HCT116 (cell line): ENCODE results near the gene BNIP5. TPM values are rescaled to one million over a fixed set of nuclear protein-coding genes. Genes with fewer than 3 reads are reported as not detected.

ENCODE experiments used
- ATAC-seq: fragments of 200-7000 bp; cut with Tn5 transposase; 2 replicates; pipeline ENCODE4 v1.9.1; 2020; ENCODE audit warnings: mild to moderate bottlenecking, moderate library complexity
- BruUV-seq: library from RNA; stranded (reverse); fragments of 400-500 nt; replicated peaks from 2 replicates; lab custom pipeline; 2021; lab: Mats Ljungman, UMichigan
- CTCF ChIA-PET: fragments of 300-600 bp; sonication (Branson Sonifier 250); formaldehyde crosslinking; loops from one replicate; lab custom pipeline; 2021; ENCODE audit warnings: antibody characterized with exemption; lab: Charles Lee
- POLR2A ChIA-PET: fragments of 300-600, 350-600 bp; sonication (Branson Sonifier 250); formaldehyde crosslinking; loops from one replicate; lab custom pipeline; 2021; ENCODE audit warnings: antibody characterized with exemption; lab: Charles Lee
- RAD21 ChIA-PET, 2 experiments: fragments of 300-600 bp; sonication (Branson Sonifier 250); formaldehyde crosslinking; loops; one replicate each; lab custom pipeline; 2023; ENCODE audit warnings: low total read pairs in 2 of 2; ENCODE audit not compliant: uncharacterized antibody in 2 of 2, unreplicated experiment in 2 of 2, low non-redundant PET in 1 of 2; lab: Charles Lee
- DNase-seq: peaks from one replicate; pipeline ENCODE4 v3.0.0-alpha.2; 2010; ENCODE audit warnings: low read depth, low spot score
- H2AFZ ChIP-seq: fragments of 200-600 bp; shearing (Covaris generic), sonication (generic); 2 replicates; pipeline ENCODE4 v1.6.1; 2017; ENCODE audit warnings: low read depth, mixed run types, mixed read lengths, antibody characterized with exemption, low read length; ENCODE audit not compliant: poor library complexity, severe bottlenecking
- H3K27ac ChIP-seq: 2 replicates; pipeline ENCODE4 v1.5.1; 2012; ENCODE audit warnings: low read depth, low read length
- H3K27me3 ChIP-seq: fragments of 200-600 bp; sonication (generic); 2 replicates; pipeline ENCODE4 v1.6.1; 2016; ENCODE audit warnings: mixed run types, low read length, mixed read lengths; ENCODE audit not compliant: insufficient read depth
- H3K36me3 ChIP-seq, 2 experiments: fragments of 200-500 bp in 1 of 2; fragments of 200-600 bp in 1 of 2; sonication (Bioruptor generic) in 1 of 2; sonication (generic) in 1 of 2; 2 replicates each; pipeline versions ENCODE4 v1.5.1 to v1.6.1; 2014 to 2016; ENCODE audit warnings: low read length in 2 of 2, inconsistent platforms in 1 of 2, mixed read lengths in 1 of 2, mixed run types in 1 of 2; ENCODE audit not compliant: insufficient read depth in 2 of 2, control insufficient read depth in 1 of 2
- H3K4me1 ChIP-seq, 2 experiments: fragments of 200-600 bp in 1 of 2; sonication (generic) in 1 of 2; 2 replicates each; pipeline versions ENCODE4 v1.5.1 to v1.6.1; 2012 to 2017; ENCODE audit warnings: low read length in 2 of 2, inconsistent platforms in 1 of 2, mild to moderate bottlenecking in 1 of 2, mixed read lengths in 1 of 2, mixed run types in 1 of 2, moderate library complexity in 1 of 2; ENCODE audit not compliant: insufficient read depth in 2 of 2, control insufficient read depth in 1 of 2
- H3K4me2 ChIP-seq: fragments of 200-600 bp; sonication (generic); 2 replicates; pipeline ENCODE4 v1.6.1; 2017; ENCODE audit warnings: mixed run types, low read length, mixed read lengths
- H3K4me3 ChIP-seq, 2 experiments: fragments of 200-600 bp in 1 of 2; sonication (generic) in 1 of 2; replicated peaks in 1 of 2; 2 replicates each; pipeline ENCODE4 v1.5.1; 2011 to 2016; ENCODE audit warnings: low read length in 2 of 2, control low read depth in 1 of 2, low read depth in 1 of 2, mild to moderate bottlenecking in 1 of 2, mixed read lengths in 1 of 2, mixed run types in 1 of 2
- H3K79me2 ChIP-seq: fragments of 200-600 bp; sonication (generic); 2 replicates; pipeline ENCODE4 v1.6.1; 2017; ENCODE audit warnings: mild to moderate bottlenecking, mixed run types, low read length, moderate library complexity, mixed read lengths; ENCODE audit not compliant: insufficient read depth
- H3K9ac ChIP-seq: fragments of 200-600 bp; sonication (generic); 2 replicates; pipeline ENCODE4 v1.6.1; 2016; ENCODE audit warnings: low read length, mixed read lengths
- H3K9me2 ChIP-seq: fragments of 200-600 bp; sonication (generic), shearing (Covaris generic); 2 replicates; pipeline ENCODE4 v1.6.1; 2017; ENCODE audit warnings: mixed run types, mild to moderate bottlenecking, moderate library complexity; ENCODE audit not compliant: insufficient read depth
- H3K9me3 ChIP-seq, 2 experiments: fragments of 200-500 bp in 1 of 2; fragments of 200-600 bp in 1 of 2; sonication (Bioruptor generic) in 1 of 2; sonication (generic) in 1 of 2; 2 replicates each; pipeline ENCODE4 v1.6.1; 2014 to 2017; ENCODE audit warnings: low read length in 2 of 2, mixed read lengths in 2 of 2, inconsistent platforms in 1 of 2, low read depth in 1 of 2, mild to moderate bottlenecking in 1 of 2, mixed run types in 1 of 2, moderate library complexity in 1 of 2; ENCODE audit not compliant: control insufficient read depth in 1 of 2, insufficient read depth in 1 of 2
- H4K20me1 ChIP-seq: fragments of 200-600 bp; sonication (generic), shearing (Covaris generic); 2 replicates; pipeline ENCODE4 v1.6.1; 2017; ENCODE audit warnings: mixed run types, mild to moderate bottlenecking, moderate library complexity; ENCODE audit not compliant: insufficient read depth
- CEBPB ChIP-seq: IDR thresholded peaks from 2 replicates; pipeline ENCODE4 v1.6.1; 2012; ENCODE audit warnings: low read depth
- ELF1 ChIP-seq: IDR thresholded peaks from 2 replicates; pipeline ENCODE4 v1.6.1; 2012; ENCODE audit warnings: low read depth, borderline replicate concordance
- EZH2 ChIP-seq: fragments of 200-600 bp; sonication (generic); IDR thresholded peaks from 2 replicates; pipeline ENCODE4 v1.6.1; 2017; ENCODE audit warnings: antibody characterized with exemption, mixed run types
- EZH2phosphoT487 ChIP-seq: fragments of 200-600 bp; IDR thresholded peaks from 2 replicates; pipeline ENCODE4 v1.6.1; 2018; ENCODE audit warnings: antibody characterized with exemption, borderline replicate concordance
- JUND ChIP-seq: IDR thresholded peaks from 2 replicates; pipeline ENCODE4 v1.6.1; 2012
- RAD21 ChIP-seq: IDR thresholded peaks from 2 replicates; pipeline ENCODE4 v1.6.1; 2012; ENCODE audit warnings: low read depth, mild to moderate bottlenecking
- SIN3A ChIP-seq: IDR thresholded peaks from 2 replicates; pipeline ENCODE4 v1.6.1; 2012; ENCODE audit warnings: low read depth
- YY1 ChIP-seq: IDR thresholded peaks from 2 replicates; pipeline ENCODE4 v1.6.1; 2011; ENCODE audit warnings: low read length, low read depth, moderate library complexity, mild to moderate bottlenecking; ENCODE audit not compliant: insufficient replicate concordance; ENCODE audit errors: extremely low read depth
- ZFX ChIP-seq: fragments of 450-650 bp; IDR thresholded peaks from 2 replicates; pipeline ENCODE4 v1.6.1; 2017
- ZNF274 ChIP-seq: fragments of 200-500 bp; sonication (Bioruptor generic); IDR thresholded peaks from 2 replicates; pipeline ENCODE4 v1.6.1; 2014; ENCODE audit warnings: mild to moderate bottlenecking, low read depth, low read length, inconsistent platforms
- intact Hi-C: fragments of 100-400 bp; cut with micrococcal nuclease; formaldehyde crosslinking; loops from 2 replicates; pipeline ENCODE4 v1.10.0; 2022
- total RNA-seq: library from RNA; stranded (reverse); gene quantifications from one replicate; pipeline ENCODE4 v1.2.1, GENCODE V29; 2021; ENCODE audit not compliant: unreplicated experiment
- TF ChIP-seq, protein P1 (sequence below), 3 experiments: fragments of 200-600 bp in 1 of 3; sonication (generic) in 1 of 3; IDR thresholded peaks in 2 of 3; conservative IDR thresholded peaks in 1 of 3; 2 replicates each; pipeline ENCODE4 v1.5.1; 2012 to 2017; ENCODE audit warnings: low read depth in 2 of 3, low read length in 2 of 3, antibody characterized with exemption in 1 of 3, borderline replicate concordance in 1 of 3, control low read depth in 1 of 3, mild to moderate bottlenecking in 1 of 3, mixed read lengths in 1 of 3, mixed run types in 1 of 3, moderate library complexity in 1 of 3; ENCODE audit not compliant: insufficient read depth in 1 of 3
- TF ChIP-seq, protein P2 (sequence below): IDR thresholded peaks from 2 replicates; pipeline ENCODE4 v1.6.1; 2012; ENCODE audit warnings: low read depth
- TF ChIP-seq, protein P3 (sequence below): IDR thresholded peaks from 2 replicates; pipeline ENCODE4 v1.6.1; 2012

The BNIP5 gene
- total RNA-seq, 1 experiment from 2014 or later, result not detected

DNA sequence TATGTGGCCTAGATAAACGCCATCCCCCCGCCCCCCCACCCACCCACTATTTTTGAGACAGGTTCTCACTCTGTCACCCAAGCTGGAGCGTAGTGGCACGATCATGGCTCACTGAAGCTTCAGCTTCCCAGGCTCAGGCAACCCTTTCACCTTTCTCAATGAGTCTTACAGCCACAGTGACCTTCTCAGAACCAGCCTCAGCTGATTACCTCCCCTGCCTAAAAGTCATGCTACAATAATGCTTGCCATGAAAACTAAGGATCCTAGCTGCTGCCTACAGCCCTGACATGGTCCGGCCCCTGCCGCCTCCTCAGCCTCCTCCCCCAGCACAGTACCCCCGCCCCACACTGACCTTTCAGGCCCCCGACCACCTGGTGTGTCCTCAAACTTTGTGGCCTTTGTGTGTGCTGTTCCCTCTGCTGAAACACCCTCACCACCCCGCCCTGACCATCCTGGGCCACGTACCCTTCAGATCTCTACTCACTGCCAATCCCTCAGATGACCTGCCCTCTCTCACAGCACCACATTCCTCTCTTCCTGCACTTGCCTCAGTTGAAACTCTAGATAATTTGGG lies 35.5 kb downstream of the BNIP5 start:
- no peak overlapping the region for H3K4me2 ChIP-seq
- no TSS peak for BruUV-seq
- POLR2A ChIA-PET, result interaction anchor here (1.5 kb wide), 1 partner anchor 18 kb away, joined by 3 read pairs; no protein-coding TSS in a partner anchor
- intact Hi-C loops, result no loop called here
- no peak for ATAC-seq
- H3K9ac ChIP-seq, result no peak overlapping the region
- H3K4me1 ChIP-seq, result peaks cover 0 to 4% of the 10 kb centered on the region in 2 experiments; a peak in 1 of 4 replicates
- H3K27ac ChIP-seq, result no peak overlapping the region
- H3K9me3 ChIP-seq, result no peaks in the 10 kb centered on the region
- no peak overlapping the region for H3K4me3 ChIP-seq
- no peaks in the 10 kb centered on the region for H3K79me2 ChIP-seq
- no peaks in the 10 kb centered on the region for H3K36me3 ChIP-seq
- no peak overlapping the region for H2AFZ ChIP-seq
- TF ChIP-seq JUND, result no peak
- no peak for TF ChIP-seq RAD21
- TF ChIP-seq YY1, result no peak
- no peak for TF ChIP-seq EZH2phosphoT487
- TF ChIP-seq ELF1, result no peak
- TF ChIP-seq, protein P1, sequence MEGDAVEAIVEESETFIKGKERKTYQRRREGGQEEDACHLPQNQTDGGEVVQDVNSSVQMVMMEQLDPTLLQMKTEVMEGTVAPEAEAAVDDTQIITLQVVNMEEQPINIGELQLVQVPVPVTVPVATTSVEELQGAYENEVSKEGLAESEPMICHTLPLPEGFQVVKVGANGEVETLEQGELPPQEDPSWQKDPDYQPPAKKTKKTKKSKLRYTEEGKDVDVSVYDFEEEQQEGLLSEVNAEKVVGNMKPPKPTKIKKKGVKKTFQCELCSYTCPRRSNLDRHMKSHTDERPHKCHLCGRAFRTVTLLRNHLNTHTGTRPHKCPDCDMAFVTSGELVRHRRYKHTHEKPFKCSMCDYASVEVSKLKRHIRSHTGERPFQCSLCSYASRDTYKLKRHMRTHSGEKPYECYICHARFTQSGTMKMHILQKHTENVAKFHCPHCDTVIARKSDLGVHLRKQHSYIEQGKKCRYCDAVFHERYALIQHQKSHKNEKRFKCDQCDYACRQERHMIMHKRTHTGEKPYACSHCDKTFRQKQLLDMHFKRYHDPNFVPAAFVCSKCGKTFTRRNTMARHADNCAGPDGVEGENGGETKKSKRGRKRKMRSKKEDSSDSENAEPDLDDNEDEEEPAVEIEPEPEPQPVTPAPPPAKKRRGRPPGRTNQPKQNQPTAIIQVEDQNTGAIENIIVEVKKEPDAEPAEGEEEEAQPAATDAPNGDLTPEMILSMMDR (IDR thresholded peaks at IDR 0.05 in 2 of 3, conservative IDR thresholded peaks at IDR 0.05 in 1 of 3; ENCODE audit: borderline replicate concordance in 1 of 3, insufficient read depth in 1 of 3, low read depth in 2 of 3, low read length in 2 of 3), result no peak
- TF ChIP-seq, protein P2, sequence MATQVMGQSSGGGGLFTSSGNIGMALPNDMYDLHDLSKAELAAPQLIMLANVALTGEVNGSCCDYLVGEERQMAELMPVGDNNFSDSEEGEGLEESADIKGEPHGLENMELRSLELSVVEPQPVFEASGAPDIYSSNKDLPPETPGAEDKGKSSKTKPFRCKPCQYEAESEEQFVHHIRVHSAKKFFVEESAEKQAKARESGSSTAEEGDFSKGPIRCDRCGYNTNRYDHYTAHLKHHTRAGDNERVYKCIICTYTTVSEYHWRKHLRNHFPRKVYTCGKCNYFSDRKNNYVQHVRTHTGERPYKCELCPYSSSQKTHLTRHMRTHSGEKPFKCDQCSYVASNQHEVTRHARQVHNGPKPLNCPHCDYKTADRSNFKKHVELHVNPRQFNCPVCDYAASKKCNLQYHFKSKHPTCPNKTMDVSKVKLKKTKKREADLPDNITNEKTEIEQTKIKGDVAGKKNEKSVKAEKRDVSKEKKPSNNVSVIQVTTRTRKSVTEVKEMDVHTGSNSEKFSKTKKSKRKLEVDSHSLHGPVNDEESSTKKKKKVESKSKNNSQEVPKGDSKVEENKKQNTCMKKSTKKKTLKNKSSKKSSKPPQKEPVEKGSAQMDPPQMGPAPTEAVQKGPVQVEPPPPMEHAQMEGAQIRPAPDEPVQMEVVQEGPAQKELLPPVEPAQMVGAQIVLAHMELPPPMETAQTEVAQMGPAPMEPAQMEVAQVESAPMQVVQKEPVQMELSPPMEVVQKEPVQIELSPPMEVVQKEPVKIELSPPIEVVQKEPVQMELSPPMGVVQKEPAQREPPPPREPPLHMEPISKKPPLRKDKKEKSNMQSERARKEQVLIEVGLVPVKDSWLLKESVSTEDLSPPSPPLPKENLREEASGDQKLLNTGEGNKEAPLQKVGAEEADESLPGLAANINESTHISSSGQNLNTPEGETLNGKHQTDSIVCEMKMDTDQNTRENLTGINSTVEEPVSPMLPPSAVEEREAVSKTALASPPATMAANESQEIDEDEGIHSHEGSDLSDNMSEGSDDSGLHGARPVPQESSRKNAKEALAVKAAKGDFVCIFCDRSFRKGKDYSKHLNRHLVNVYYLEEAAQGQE, result no peak
- TF ChIP-seq ZNF274, result no peak
- no peak for TF ChIP-seq ZFX
- TF ChIP-seq SIN3A, result no peak
- no peak for TF ChIP-seq CEBPB
- TF ChIP-seq, protein P3, sequence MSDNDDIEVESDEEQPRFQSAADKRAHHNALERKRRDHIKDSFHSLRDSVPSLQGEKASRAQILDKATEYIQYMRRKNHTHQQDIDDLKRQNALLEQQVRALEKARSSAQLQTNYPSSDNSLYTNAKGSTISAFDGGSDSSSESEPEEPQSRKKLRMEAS, result no peak
- TF ChIP-seq EZH2, result no peak
- TF ChIP-seq, all 23 proteins: peak for 0
- Histone ChIP-seq H3K9me2 (no peaks in the 10 kb centered on the region), H3K27me3 (no peaks in the 10 kb centered on the region), H4K20me1 (no peaks in the 10 kb centered on the region)
- ChIA-PET CTCF (interaction anchor here (1.3 to 3.0 kb wide), 3 partner anchors 11 to 458 kb away, joined by 4 to 36 read pairs (median 8); no protein-coding TSS in a partner anchor), RAD21 (no interaction called here)
- DNase-seq, result no peak
